CD4-positive, alpha-beta T cell treated with Interleukin-15 for 1 hour (primary cell): ENCODE data around the gene PEPD.

Source experiments
- DNase-seq: peaks from one replicate; pipeline ENCODE4 v3.0.0-alpha.2; 2020

PEPD gene

DNA sequence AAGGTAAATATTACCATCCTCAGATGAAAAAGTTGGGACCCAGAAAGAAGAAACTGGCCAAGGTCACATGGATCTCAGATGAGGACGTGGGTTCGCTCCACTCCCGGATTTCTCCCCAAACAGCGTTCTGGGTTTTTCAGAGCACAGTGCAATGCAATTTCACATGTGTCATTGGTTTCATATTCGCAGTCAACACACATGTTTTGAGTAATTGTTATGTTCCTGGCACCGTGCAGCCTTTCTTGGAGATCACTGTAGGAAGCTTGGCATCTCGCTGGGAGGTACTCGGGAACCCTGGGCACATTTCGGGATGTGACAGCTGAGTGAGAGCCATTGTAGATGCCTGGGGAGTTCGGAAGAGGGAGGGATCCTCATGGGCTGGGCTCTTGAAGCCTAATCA lies 174.3 kb downstream of the PEPD start:
- no peak for DNase-seq

DNA sequence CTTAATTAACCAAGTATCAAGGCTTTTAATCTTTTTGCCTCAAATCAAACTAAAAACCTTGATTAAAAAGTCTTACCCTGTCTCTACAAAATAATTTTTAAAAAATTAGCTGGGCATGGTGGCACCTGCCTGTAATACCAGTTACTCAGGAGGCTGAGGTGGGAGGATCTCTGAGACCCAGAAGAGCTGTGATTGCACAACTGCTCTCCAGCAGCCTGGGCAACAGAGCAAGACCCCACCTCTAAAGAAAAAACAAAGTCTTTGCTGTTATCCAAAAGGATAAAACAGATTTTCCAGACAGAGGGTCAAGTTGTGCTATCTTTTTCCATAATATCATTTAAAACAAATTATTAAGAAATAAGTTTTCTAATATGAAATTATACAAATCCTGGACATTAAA lies 174.9 kb downstream of the PEPD start:
- DNase-seq: no peak

DNA sequence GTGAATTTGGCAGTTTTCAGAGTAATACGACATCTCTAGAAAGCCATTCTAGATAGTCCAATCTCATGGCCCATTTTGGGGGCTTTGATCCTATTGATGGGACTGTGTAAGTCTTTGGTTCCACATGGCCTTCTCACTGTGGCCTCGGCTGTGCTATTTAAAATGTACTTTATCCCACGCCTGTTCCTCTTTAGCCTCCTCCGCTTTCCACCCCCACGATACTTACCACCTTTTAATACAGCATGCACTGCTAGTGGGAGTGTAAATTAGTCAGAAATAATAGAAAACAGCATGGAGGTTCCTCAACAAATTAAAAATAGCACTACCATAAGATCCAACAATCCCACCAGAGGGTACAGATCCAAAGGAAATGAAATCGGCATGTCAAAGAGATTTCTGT lies 176.4 kb downstream of the PEPD start:
- DNase-seq: no peak

DNA sequence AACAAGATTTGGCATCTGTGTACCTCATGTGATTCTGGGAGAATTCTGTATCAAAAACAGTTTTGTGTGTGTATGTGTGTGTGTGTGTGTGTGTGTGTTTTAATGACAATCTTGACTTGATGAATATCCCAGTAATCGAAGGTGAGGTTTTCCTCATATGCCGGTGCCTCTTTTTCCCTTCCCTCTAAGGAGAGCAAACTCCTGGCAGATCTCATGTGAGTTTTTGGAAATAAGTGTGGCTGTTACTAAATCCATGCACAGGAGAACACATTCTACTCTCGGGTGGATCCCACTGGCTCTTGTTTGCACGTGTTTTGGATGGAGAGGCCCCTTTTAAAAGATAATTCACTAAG lies 177.0 kb downstream of the PEPD start:
- DNase-seq: no peak

DNA sequence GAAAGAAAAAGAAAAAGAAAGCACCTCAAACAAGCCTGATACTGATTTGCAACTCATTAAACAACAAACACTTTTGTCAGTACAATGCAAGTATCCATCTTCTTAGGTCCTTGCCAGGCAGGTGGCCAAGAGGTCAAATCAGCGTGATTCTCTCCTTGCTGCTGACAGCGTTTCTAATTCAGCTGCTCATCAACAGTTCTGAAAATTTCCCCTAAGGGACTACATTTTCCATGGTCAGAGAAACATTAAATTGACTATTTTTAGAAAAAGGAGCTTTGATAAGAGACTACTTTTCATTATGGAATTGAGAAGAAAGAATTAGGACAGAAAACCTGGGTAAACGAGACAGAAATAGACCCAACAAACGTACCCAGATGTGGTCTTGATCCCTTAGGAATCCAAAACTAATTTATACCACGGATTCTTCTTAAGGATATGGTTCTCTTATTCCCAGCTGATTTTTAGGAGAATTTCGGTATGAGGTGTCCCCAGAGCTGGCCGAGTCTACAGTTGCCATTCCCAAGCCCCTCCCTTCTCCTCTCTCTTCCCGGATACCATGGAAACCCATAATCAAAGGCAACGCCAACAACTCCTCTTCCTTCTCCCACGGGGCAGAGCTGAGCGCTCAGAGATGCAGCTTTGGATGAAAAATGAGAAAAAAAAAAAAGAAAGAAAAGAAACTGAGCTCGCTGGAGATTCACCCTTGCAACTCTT lies 177.6 kb downstream of the PEPD start:
- DNase-seq: no peak

DNA sequence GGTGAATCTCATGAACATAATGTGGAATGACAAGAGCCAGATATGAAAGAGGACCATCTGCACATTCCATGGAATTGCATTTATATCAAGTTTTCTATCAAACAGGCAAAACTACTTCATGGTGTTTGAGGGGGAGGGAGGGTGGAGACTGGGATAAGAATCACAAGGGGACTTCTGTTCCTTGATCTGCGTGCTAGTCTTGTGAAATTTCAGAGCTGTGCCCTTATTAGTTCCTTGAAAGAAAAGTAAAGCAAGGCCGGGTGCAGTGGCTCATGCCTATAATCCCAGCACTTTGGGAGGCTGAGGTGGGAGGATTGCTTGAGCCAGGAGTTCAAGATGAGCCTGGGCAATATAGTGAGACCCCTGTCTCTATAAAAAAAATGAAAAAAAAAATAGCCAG lies 178.3 kb downstream of the PEPD start:
- no peak for DNase-seq

DNA sequence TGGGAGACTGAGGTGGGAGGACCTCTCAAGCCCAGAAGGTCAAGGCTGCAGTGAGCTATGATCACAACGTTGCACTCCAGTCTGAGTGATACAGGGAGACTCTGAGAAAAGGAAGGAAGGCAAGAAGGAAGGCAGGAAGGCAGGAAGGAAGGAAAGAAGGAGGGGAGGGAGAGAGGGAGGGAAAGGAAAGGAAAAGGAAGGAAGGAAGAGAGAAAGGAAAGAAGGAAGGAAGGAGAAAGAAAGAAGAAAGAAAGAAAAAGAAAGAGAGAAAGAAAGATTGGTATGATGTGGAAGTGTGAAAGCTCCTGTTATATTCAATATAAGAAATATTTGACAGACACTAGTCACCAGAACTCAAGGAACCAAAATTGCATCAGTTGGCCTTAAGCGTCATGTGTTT lies 180.6 kb downstream of the PEPD start:
- DNase-seq: no peak

DNA sequence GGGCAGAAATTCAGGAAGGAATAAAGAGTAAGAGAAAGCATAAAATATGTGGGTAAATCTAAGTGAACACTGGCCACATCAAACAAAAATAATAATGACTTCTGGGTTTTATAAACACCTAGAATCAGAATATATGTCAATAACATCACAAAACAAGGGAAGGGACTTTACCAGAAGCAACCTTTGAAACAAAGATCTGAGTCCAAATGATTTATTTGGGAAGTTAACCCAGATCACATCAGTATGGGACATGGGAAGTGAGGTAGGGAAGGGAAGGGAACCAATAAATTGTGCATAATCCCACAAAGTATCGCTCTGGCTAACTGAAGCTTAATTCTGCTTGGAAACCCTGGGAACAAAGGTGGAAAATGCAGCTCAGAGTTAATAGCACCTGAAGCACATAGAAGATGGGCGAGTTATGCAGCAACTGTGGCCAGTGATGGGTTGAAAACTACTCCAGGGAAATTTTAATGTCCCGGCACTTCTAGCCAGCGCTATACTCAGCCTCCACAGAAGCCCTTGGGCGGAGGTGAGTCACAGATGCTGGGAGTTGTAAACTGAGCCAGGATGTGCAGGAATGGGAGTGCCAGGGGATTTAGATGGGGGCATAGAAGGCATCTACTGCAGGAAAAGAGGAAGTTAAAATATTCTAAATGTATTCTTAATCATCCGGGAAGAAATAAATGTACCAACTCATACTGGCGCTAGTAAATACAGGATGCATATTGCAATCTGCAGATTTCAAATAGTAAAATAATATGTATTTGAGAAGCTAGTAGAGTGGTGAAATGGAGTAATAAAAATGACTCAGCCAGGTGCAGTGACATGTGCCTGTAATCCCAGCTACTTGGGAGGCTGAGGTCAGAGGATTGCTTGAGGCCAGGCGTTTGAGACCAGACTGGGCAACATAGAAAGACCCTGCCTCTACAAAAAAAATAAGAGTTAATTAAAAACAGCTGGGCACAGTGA lies 182.3 kb downstream of the PEPD start:
- DNase-seq: no peak
